ENCODE results near the gene BCAS4. TPM values are rescaled to one million over a fixed set of nuclear protein-coding genes. Genes with fewer than 3 reads are reported as not detected.
A peak's percentile ranks its signal among the peaks of the same experiment; 100 is the strongest.
"Not testable (repeated sequence)": the region's sequence is repeated elsewhere in the genome, so short reads cannot be mapped to it uniquely, and the experiment has no call there.

The BCAS4 gene
- total RNA-seq, 1 donor from 2014 or later: 9.0 TPM

- Mint-ChIP-seq H3K4me1 (peaks cover 10% of the 10 kb centered on the region), H3K4me3 (no peak overlapping the region), H3K9me3 (no peaks in the 10 kb centered on the region), H3K36me3 (ENCODE audit: low read depth) (no peaks in the 10 kb centered on the region), H3K27me3 (ENCODE audit: low read depth) (peaks cover 4% of the 10 kb centered on the region), H3K27ac (ENCODE audit: unreplicated experiment) (peak overlapping the region; percentile 46)
- TF ChIP-seq, protein P1, sequence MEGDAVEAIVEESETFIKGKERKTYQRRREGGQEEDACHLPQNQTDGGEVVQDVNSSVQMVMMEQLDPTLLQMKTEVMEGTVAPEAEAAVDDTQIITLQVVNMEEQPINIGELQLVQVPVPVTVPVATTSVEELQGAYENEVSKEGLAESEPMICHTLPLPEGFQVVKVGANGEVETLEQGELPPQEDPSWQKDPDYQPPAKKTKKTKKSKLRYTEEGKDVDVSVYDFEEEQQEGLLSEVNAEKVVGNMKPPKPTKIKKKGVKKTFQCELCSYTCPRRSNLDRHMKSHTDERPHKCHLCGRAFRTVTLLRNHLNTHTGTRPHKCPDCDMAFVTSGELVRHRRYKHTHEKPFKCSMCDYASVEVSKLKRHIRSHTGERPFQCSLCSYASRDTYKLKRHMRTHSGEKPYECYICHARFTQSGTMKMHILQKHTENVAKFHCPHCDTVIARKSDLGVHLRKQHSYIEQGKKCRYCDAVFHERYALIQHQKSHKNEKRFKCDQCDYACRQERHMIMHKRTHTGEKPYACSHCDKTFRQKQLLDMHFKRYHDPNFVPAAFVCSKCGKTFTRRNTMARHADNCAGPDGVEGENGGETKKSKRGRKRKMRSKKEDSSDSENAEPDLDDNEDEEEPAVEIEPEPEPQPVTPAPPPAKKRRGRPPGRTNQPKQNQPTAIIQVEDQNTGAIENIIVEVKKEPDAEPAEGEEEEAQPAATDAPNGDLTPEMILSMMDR (conservative IDR thresholded peaks at IDR 0.05): no peak
- no peak for DNase-seq (ENCODE audit: low read depth, low spot score)
Observed at GRCh38 chr20:50772420-50773185, 22.3 kb upstream of the BCAS4 start.

DNA sequence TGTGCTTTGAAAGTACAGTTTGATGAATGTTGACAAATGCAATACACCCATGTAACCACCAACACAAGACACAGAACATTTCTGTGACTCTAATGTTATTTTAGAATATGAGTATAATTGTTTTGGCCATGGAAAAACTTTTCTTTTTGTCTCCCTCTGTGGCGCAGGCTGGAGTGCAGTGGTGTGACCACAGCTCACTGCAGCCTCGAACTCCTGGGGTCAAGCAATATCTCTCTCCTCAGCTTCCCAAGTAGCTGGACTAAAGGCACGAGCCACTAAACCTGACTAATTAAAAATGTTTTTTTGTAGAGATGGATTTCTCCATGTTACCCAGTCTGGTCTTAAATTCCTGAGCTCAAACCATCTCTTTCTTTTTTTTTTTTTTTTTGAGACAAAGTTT is 20.3 kb upstream of the BCAS4 start:
- Mint-ChIP-seq H3K27ac (ENCODE audit: unreplicated experiment) (no peak overlapping the region), H3K4me3 (no peak overlapping the region), H3K27me3 (ENCODE audit: low read depth) (peaks cover 4% of the 10 kb centered on the region), H3K36me3 (ENCODE audit: low read depth) (no peaks in the 10 kb centered on the region), H3K4me1 (peaks cover 6% of the 10 kb centered on the region), H3K9me3 (no peaks in the 10 kb centered on the region)
- DNase-seq (ENCODE audit: low read depth, low spot score): no peak
- TF ChIP-seq, protein P1 (conservative IDR thresholded peaks at IDR 0.05): no peak

- H3K36me3 Mint-ChIP-seq (ENCODE audit: low read depth): no peaks in the 10 kb centered on the region
- peaks cover 6% of the 10 kb centered on the region for H3K4me1 Mint-ChIP-seq
- no peak overlapping the region for H3K27ac Mint-ChIP-seq (ENCODE audit: unreplicated experiment)
- TF ChIP-seq, protein P1 (conservative IDR thresholded peaks at IDR 0.05): no peak
- no peak overlapping the region for H3K4me3 Mint-ChIP-seq
- H3K27me3 Mint-ChIP-seq (ENCODE audit: low read depth): peaks cover 4% of the 10 kb centered on the region
- DNase-seq (ENCODE audit: low read depth, low spot score): no peak
- no peaks in the 10 kb centered on the region for H3K9me3 Mint-ChIP-seq
Observed at GRCh38 chr20:50776122-50776817, 18.6 kb upstream of the BCAS4 start.

- Mint-ChIP-seq H3K4me3 (no peak overlapping the region), H3K27ac (ENCODE audit: unreplicated experiment) (no peak overlapping the region), H3K27me3 (ENCODE audit: low read depth) (peaks cover 4% of the 10 kb centered on the region), H3K9me3 (no peaks in the 10 kb centered on the region), H3K36me3 (ENCODE audit: low read depth) (no peaks in the 10 kb centered on the region), H3K4me1 (no peaks in the 10 kb centered on the region)
- TF ChIP-seq, protein P1 (conservative IDR thresholded peaks at IDR 0.05): no peak
- DNase-seq (ENCODE audit: low read depth, low spot score): no peak
Observed at GRCh38 chr20:50777373-50777772, 17.5 kb upstream of the BCAS4 start.

DNA sequence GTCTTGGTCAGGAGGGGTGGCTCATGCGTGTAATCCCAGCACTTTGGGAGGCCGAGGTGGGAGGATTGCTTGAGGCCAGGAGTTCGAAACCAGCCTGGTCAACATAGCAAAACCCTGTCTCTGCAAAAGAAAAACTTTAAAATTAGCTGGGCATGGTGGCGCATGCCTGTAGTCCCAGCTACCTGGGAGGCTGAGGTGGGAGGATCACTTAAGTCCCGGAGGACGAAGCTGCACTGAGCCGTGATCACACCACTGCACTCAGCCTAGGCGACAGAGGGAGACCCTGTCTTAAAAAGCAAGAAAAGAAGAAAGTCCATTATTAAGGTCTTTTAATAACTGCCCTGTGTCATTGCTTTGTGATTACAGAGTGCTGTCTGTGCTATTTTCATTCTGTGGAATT is 15.9 kb upstream of the BCAS4 start:
- H3K4me1 Mint-ChIP-seq; H3K4me3 Mint-ChIP-seq; H3K27me3 Mint-ChIP-seq (ENCODE audit: low read depth); H3K27ac Mint-ChIP-seq (ENCODE audit: unreplicated experiment); H3K36me3 Mint-ChIP-seq (ENCODE audit: low read depth); H3K9me3 Mint-ChIP-seq; DNase-seq (ENCODE audit: low read depth, low spot score): not testable (repeated sequence)

DNA sequence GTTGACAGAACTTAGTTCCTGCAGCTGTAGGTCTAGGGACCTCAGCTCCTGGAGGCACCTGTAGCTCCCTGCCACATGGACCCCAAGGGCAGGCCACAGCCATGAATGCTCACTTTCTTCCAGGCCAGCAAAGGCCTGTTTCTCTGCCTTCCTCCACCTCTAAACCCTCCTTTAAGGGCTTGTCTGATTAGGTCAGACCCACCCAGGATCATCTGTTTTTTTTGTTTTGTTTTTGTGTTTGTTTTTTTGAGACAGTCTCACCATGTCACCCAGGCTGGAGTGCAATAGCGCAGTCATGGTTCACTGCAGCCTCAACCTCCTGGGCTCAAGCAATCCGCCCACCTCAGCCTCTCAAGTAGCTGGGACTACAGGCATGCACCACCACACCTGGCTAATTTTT is 11.5 kb upstream of the BCAS4 start:
- DNase-seq (ENCODE audit: low read depth, low spot score): no peak
- H3K4me1 Mint-ChIP-seq: no peaks in the 10 kb centered on the region
- no peak overlapping the region for H3K4me3 Mint-ChIP-seq
- TF ChIP-seq, protein P1 (conservative IDR thresholded peaks at IDR 0.05): no peak
- H3K36me3 Mint-ChIP-seq (ENCODE audit: low read depth): no peaks in the 10 kb centered on the region
- no peaks in the 10 kb centered on the region for H3K9me3 Mint-ChIP-seq
- no peaks in the 10 kb centered on the region for H3K27me3 Mint-ChIP-seq (ENCODE audit: low read depth)
- peak overlapping the region; percentile 27 for H3K27ac Mint-ChIP-seq (ENCODE audit: unreplicated experiment)

All from neural crest cell (in vitro differentiated cells).